SK-N-SH (cell line): Measurements from ENCODE around the gene DCDC2. TPM values are rescaled to one million over a fixed set of nuclear protein-coding genes. Genes with fewer than 3 reads are reported as not detected.

Experiments used
- CTCF ChIA-PET: fragments of 300-600, 350-600 bp; formaldehyde crosslinking; extraction: SDS; loops from one replicate; lab custom pipeline; 2021; lab: Yijun Ruan, JAX
- POLR2A ChIA-PET: fragments of 350-600 bp; sonication (Branson Sonifier 250); formaldehyde crosslinking; extraction: SDS; loops from one replicate; lab custom pipeline; 2020; ENCODE audit warnings: antibody characterized with exemption, inconsistent platforms; lab: Yijun Ruan, JAX
- DNase-seq: peaks from one replicate; pipeline ENCODE4 v3.0.0; 2012
- H2AFZ ChIP-seq: fragments of 200-600 bp; sonication (generic); 2 replicates; pipeline ENCODE4 v1.8.1; 2016; ENCODE audit warnings: antibody characterized with exemption, mild to moderate bottlenecking, low read depth
- H3F3A ChIP-seq: fragments of 200-600 bp; sonication (generic); replicated peaks from 2 replicates; pipeline ENCODE3; 2016; ENCODE audit warnings: antibody characterized with exemption, mild to moderate bottlenecking; ENCODE audit not compliant: insufficient read depth
- H3K27ac ChIP-seq, 2 experiments: fragments of 200-500 bp in 1 of 2; fragments of 200-600 bp in 1 of 2; sonication (Bioruptor generic) in 1 of 2; sonication (generic), shearing (Covaris generic) in 1 of 2; 2 replicates each; pipeline versions ENCODE4 v1.5.1 to v1.6.1; 2014 to 2016; ENCODE audit warnings: low read depth in 2 of 2, inconsistent platforms in 1 of 2, low read length in 1 of 2, mild to moderate bottlenecking in 1 of 2, mixed read lengths in 1 of 2
- H3K27me3 ChIP-seq: fragments of 200-600 bp; sonication (generic), shearing (Covaris generic); 2 replicates; pipeline ENCODE4 v1.6.1; 2016; ENCODE audit warnings: mixed run types; ENCODE audit not compliant: insufficient read depth
- H3K36me3 ChIP-seq, 2 experiments: fragments of 200-500 bp in 1 of 2; fragments of 200-600 bp in 1 of 2; sonication (Bioruptor generic) in 1 of 2; sonication (generic) in 1 of 2; replicated peaks in 1 of 2; 2 replicates each; pipeline versions ENCODE3 to v1.5.1; 2014 to 2016; ENCODE audit warnings: low read length in 1 of 2, mild to moderate bottlenecking in 1 of 2; ENCODE audit not compliant: insufficient read depth in 2 of 2, control insufficient read depth in 1 of 2
- H3K4me1 ChIP-seq, 2 experiments: fragments of 200-500 bp in 1 of 2; fragments of 200-600 bp in 1 of 2; sonication (Bioruptor generic) in 1 of 2; sonication (generic), shearing (Covaris generic) in 1 of 2; 2 replicates each; pipeline versions ENCODE4 v1.5.1 to v1.6.1; 2014 to 2016; ENCODE audit warnings: low read depth in 1 of 2, low read length in 1 of 2, mixed run types in 1 of 2; ENCODE audit not compliant: insufficient read depth in 2 of 2, control insufficient read depth in 1 of 2
- H3K4me2 ChIP-seq: fragments of 200-600 bp; sonication (generic), shearing (Covaris generic); 2 replicates; pipeline ENCODE4 v1.6.1; 2017; ENCODE audit warnings: mixed run types
- H3K4me3 ChIP-seq, 2 experiments: fragments of 200-500 bp in 1 of 2; fragments of 200-600 bp in 1 of 2; sonication (Bioruptor generic) in 1 of 2; sonication (generic), shearing (Covaris generic) in 1 of 2; 2 replicates each; pipeline versions ENCODE4 v1.5.1 to v1.8.1; 2014 to 2016; ENCODE audit warnings: low read depth in 2 of 2, inconsistent platforms in 1 of 2, low read length in 1 of 2, mild to moderate bottlenecking in 1 of 2, mixed read lengths in 1 of 2, moderate library complexity in 1 of 2
- H3K79me2 ChIP-seq: fragments of 200-600 bp; sonication (generic); 2 replicates; pipeline ENCODE4 v1.8.1; 2017; ENCODE audit warnings: mild to moderate bottlenecking; ENCODE audit not compliant: insufficient read depth
- H3K9ac ChIP-seq: fragments of 200-600 bp; sonication (generic); 2 replicates; pipeline ENCODE4 v1.6.1; 2017; ENCODE audit warnings: mixed run types
- H3K9me2 ChIP-seq: fragments of 200-600 bp; sonication (generic); 2 replicates; pipeline ENCODE4 v1.6.1; 2017; ENCODE audit warnings: mixed run types
- H3K9me3 ChIP-seq: fragments of 200-600 bp; sonication (generic); 2 replicates; pipeline ENCODE4 v1.6.1; 2017; ENCODE audit warnings: mixed run types, mild to moderate bottlenecking, moderate library complexity
- H4K20me1 ChIP-seq: fragments of 200-600 bp; sonication (generic); 2 replicates; pipeline ENCODE4 v1.6.1; 2017; ENCODE audit warnings: mild to moderate bottlenecking, mixed run types; ENCODE audit not compliant: insufficient read depth
- CTCF ChIP-seq: fragments of 200-600 bp; sonication (generic); IDR thresholded peaks from 2 replicates; pipeline ENCODE4 v1.6.1; 2017; ENCODE audit warnings: antibody characterized with exemption, mild to moderate bottlenecking, moderate library complexity
- ELF1 ChIP-seq: IDR thresholded peaks from 2 replicates; pipeline ENCODE4 v1.4.0; 2012
- EZH2phosphoT487 ChIP-seq: fragments of 200-600 bp; sonication (generic); IDR thresholded peaks from 2 replicates; pipeline ENCODE4 v1.6.1; 2017; ENCODE audit warnings: low read depth, mixed run types, mild to moderate bottlenecking, antibody characterized with exemption, moderate library complexity, borderline replicate concordance
- GABPA ChIP-seq: IDR thresholded peaks from 2 replicates; pipeline ENCODE4 v1.4.0; 2012; ENCODE audit warnings: low read depth, mild to moderate bottlenecking
- GATA2 ChIP-seq: sonication (generic); formaldehyde crosslinking; IDR thresholded peaks from 2 replicates; pipeline ENCODE4 v1.5.0; 2020; ENCODE audit warnings: mild to moderate bottlenecking, missing genetic modification reagents
- IRF3 ChIP-seq: fragments of 150-350 bp; IDR thresholded peaks from 2 replicates; pipeline ENCODE4 v1.6.1; 2016; ENCODE audit warnings: mild to moderate bottlenecking, low read depth, low read length
- JUND ChIP-seq: IDR thresholded peaks from 2 replicates; pipeline ENCODE4 v1.4.0; 2012
- MAX ChIP-seq: IDR thresholded peaks from 2 replicates; pipeline ENCODE4 v1.4.0; 2012; ENCODE audit warnings: low read depth
- MEF2A ChIP-seq: IDR thresholded peaks from 2 replicates; pipeline ENCODE4 v1.4.0; 2012; ENCODE audit warnings: low read depth, borderline replicate concordance
- MXI1 ChIP-seq: IDR thresholded peaks from 2 replicates; pipeline ENCODE4 v1.6.1; 2012; ENCODE audit warnings: mild to moderate bottlenecking, low read depth, low read length, improper control_type of control experiment
- NFIC ChIP-seq: IDR thresholded peaks from 2 replicates; pipeline ENCODE4 v1.4.0; 2012; ENCODE audit warnings: borderline replicate concordance
- PBX3 ChIP-seq: IDR thresholded peaks from 2 replicates; pipeline ENCODE4; 2012
- POLR2AphosphoS5 ChIP-seq: IDR thresholded peaks from 2 replicates; pipeline ENCODE4 v1.6.1; 2012; ENCODE audit warnings: low read depth, low read length
- RAD21 ChIP-seq: IDR thresholded peaks from 2 replicates; pipeline ENCODE4 v1.6.1; 2012; ENCODE audit warnings: mild to moderate bottlenecking, low read length
- SIN3A ChIP-seq: IDR thresholded peaks from 2 replicates; pipeline ENCODE4 v1.6.1; 2012; ENCODE audit warnings: low read depth, mild to moderate bottlenecking, low read length, moderate library complexity, borderline replicate concordance
- TAF1 ChIP-seq: IDR thresholded peaks from 2 replicates; pipeline ENCODE4 v1.6.1; 2012; ENCODE audit warnings: low read depth, mild to moderate bottlenecking, low read length, moderate library complexity, borderline replicate concordance
- USF1 ChIP-seq: IDR thresholded peaks from 2 replicates; pipeline ENCODE4 v1.4.0; 2012; ENCODE audit warnings: low read depth, borderline replicate concordance
- USF2 ChIP-seq: fragments of 150-350 bp; IDR thresholded peaks from 2 replicates; pipeline ENCODE4 v1.6.1; 2017; ENCODE audit warnings: antibody characterized with exemption, low read length, low read depth, borderline replicate concordance
- ZBTB33 ChIP-seq: IDR thresholded peaks from 2 replicates; pipeline ENCODE4 v1.4.0; 2012; ENCODE audit warnings: low read depth, borderline replicate concordance
- WGBS: methylation state at CpG from one replicate; pipeline ENCODE4 v1.1.6; 2017; ENCODE audit warnings: low lambda C conversion rate; 5-methylcytosine and 5-hydroxymethylcytosine counted together
- polyA plus RNA-seq, 3 experiments: library from polyadenylated mRNA; depleted of rRNA; stranded (reverse); fragments of >200 nt; gene quantifications; 2 replicates each; pipeline ENCODE4 v1.2.3, GENCODE V29; 2012

The DCDC2 gene
- polyA plus RNA-seq, 1 of the 3 experiments (the other 2 are of a cell fraction): not detected

- no peak for DNase-seq
- Histone ChIP-seq H3K9me3 (no peaks in the 10 kb centered on the region), H3K27ac (no peak overlapping the region), H3K4me2 (no peak overlapping the region), H3K27me3 (no peaks in the 10 kb centered on the region), H3K4me1 (peaks cover 0 to 11% of the 10 kb centered on the region in 2 experiments; a peak in 2 of 4 replicates), H3K9me2 (no peaks in the 10 kb centered on the region), H3F3A (no peaks in the 10 kb centered on the region), H3K79me2 (no peaks in the 10 kb centered on the region), H3K36me3 (no peaks in the 10 kb centered on the region), H4K20me1 (no peaks in the 10 kb centered on the region), H2AFZ (no peak overlapping the region), H3K9ac (no peak overlapping the region), H3K4me3 (no peak overlapping the region)
- 66% methylated on average over 10 of the region's 10 CpGs for WGBS
- POLR2A ChIA-PET: no interaction called here
- CTCF ChIA-PET: no interaction called here
- TF ChIP-seq MXI1 (no peak), RAD21 (no peak), GABPA (no peak), EZH2phosphoT487 (no peak), IRF3 (no peak), USF1 (no peak), NFIC (no peak), USF2 (no peak), TAF1 (no peak), GATA2 (CRISPR knock-in tag) (no peak), MEF2A (no peak), ELF1 (no peak), MAX (no peak), ZBTB33 (no peak), SIN3A (no peak), JUND (no peak), PBX3 (no peak), CTCF (no peak), POLR2AphosphoS5 (no peak)
Observed at GRCh38 chr6:24183584-24183983, 174.3 kb downstream of the DCDC2 start.
